KMS-11 (cell line): ENCODE data around the gene ATF7.

Experiments
- H2AFZ ChIP-seq: fragments of 200-600 bp; sonication (generic); 2 replicates; pipeline ENCODE4 v1.6.1; 2016; ENCODE audit warnings: antibody characterized with exemption, mixed run types, low read depth
- H3K27ac ChIP-seq: fragments of 200-600 bp; sonication (generic); 2 replicates; pipeline ENCODE4 v1.6.1; 2016; ENCODE audit warnings: mild to moderate bottlenecking, mixed run types
- H3K27me3 ChIP-seq: fragments of 200-600 bp; sonication (generic); 2 replicates; pipeline ENCODE4 v1.6.1; 2017; ENCODE audit warnings: mild to moderate bottlenecking, low read depth, mixed run types, moderate library complexity; ENCODE audit not compliant: insufficient read depth
- H3K36me3 ChIP-seq: fragments of 200-600 bp; sonication (generic); 2 replicates; pipeline ENCODE4 v1.6.1; 2017; ENCODE audit warnings: mild to moderate bottlenecking, mixed run types; ENCODE audit not compliant: insufficient read depth
- H3K4me1 ChIP-seq: fragments of 200-600 bp; sonication (generic); 2 replicates; pipeline ENCODE4 v1.6.1; 2016; ENCODE audit warnings: mild to moderate bottlenecking, low read depth, mixed run types; ENCODE audit not compliant: poor library complexity, severe bottlenecking
- H3K4me2 ChIP-seq: fragments of 200-600 bp; sonication (generic); 2 replicates; pipeline ENCODE4 v1.7.0; 2016; ENCODE audit warnings: mild to moderate bottlenecking, mixed run types
- H3K4me3 ChIP-seq: fragments of 200-600 bp; sonication (generic); IDR thresholded peaks from 2 replicates; pipeline ENCODE4 v1.6.1; 2017; ENCODE audit warnings: low read depth, low read length, mixed read lengths; ENCODE audit not compliant: insufficient read depth
- H3K79me2 ChIP-seq: fragments of 200-600 bp; sonication (generic); 2 replicates; pipeline ENCODE4 v1.6.1; 2016; ENCODE audit warnings: low read depth, mixed run types; ENCODE audit not compliant: insufficient read depth
- H3K9ac ChIP-seq: fragments of 200-600 bp; sonication (generic); 2 replicates; pipeline ENCODE4 v1.6.1; 2016; ENCODE audit warnings: mild to moderate bottlenecking, mixed run types
- H4K20me1 ChIP-seq: fragments of 200-600 bp; sonication (generic); 2 replicates; pipeline ENCODE4 v1.6.1; 2016; ENCODE audit warnings: mild to moderate bottlenecking, mixed run types; ENCODE audit not compliant: insufficient read depth
- CTCF ChIP-seq: fragments of 200-600 bp; sonication (generic); conservative IDR thresholded peaks from 2 replicates; pipeline ENCODE4 v1.6.1; 2017; ENCODE audit warnings: low read depth, mild to moderate bottlenecking, antibody characterized with exemption, low read length, moderate library complexity, mixed read lengths

ATF7 gene

GRCh38 chr12:53624458-53624857, 1.7 kb downstream of the ATF7 start:
- peaks cover 37% of the 10 kb centered on the region for H3K4me1 ChIP-seq
- H3K36me3 ChIP-seq, result no peaks in the 10 kb centered on the region
- no peak overlapping the region for H3K9ac ChIP-seq
- no peak overlapping the region for H2AFZ ChIP-seq
- peaks cover 57% of the 10 kb centered on the region for H3K79me2 ChIP-seq
- TF ChIP-seq CTCF, result no peak
- no peak overlapping the region for H3K4me3 ChIP-seq
- peak overlapping the region; percentile 91 for H3K4me2 ChIP-seq
- H3K27me3 ChIP-seq, result no peaks in the 10 kb centered on the region
- no peaks in the 10 kb centered on the region for H4K20me1 ChIP-seq
- H3K27ac ChIP-seq, result no peak overlapping the region

GRCh38 chr12:53623548-53624385, 2.4 kb downstream of the ATF7 start:
- Histone ChIP-seq H3K36me3 (no peaks in the 10 kb centered on the region), H3K79me2 (peaks cover 64% of the 10 kb centered on the region), H4K20me1 (no peaks in the 10 kb centered on the region), H3K4me1 (peaks cover 44% of the 10 kb centered on the region), H3K4me2 (peak overlapping the region; percentile 91), H3K9ac (no peak overlapping the region), H3K27ac (no peak overlapping the region), H2AFZ (no peak overlapping the region), H3K4me3 (no peak overlapping the region), H3K27me3 (no peaks in the 10 kb centered on the region)
- TF ChIP-seq CTCF, result no peak

- H3K4me2 ChIP-seq, result no peak overlapping the region
- no peaks in the 10 kb centered on the region for H3K27me3 ChIP-seq
- H3K4me1 ChIP-seq, result peaks cover 55% of the 10 kb centered on the region
- H3K9ac ChIP-seq, result no peak overlapping the region
- peaks cover 73% of the 10 kb centered on the region for H3K79me2 ChIP-seq
- no peak for TF ChIP-seq CTCF
- H2AFZ ChIP-seq, result no peak overlapping the region
- H4K20me1 ChIP-seq, result no peaks in the 10 kb centered on the region
- H3K4me3 ChIP-seq, result no peak overlapping the region
- no peaks in the 10 kb centered on the region for H3K36me3 ChIP-seq
- no peak overlapping the region for H3K27ac ChIP-seq
Observed at GRCh38 chr12:53622724-53623123, 3.5 kb downstream of the ATF7 start.

GRCh38 chr12:53618275-53618674, 7.9 kb downstream of the ATF7 start:
- Histone ChIP-seq H3K4me3 (no peak overlapping the region), H4K20me1 (no peaks in the 10 kb centered on the region), H2AFZ (no peak overlapping the region), H3K4me1 (peaks cover 61% of the 10 kb centered on the region), H3K4me2 (peak overlapping the region; percentile 57), H3K27me3 (no peaks in the 10 kb centered on the region), H3K27ac (peak overlapping the region; percentile 6; the same call in 1 of the 2 replicates), H3K79me2 (peaks cover 66% of the 10 kb centered on the region), H3K9ac (peak overlapping the region; percentile 1; the same call in 1 of the 2 replicates), H3K36me3 (no peaks in the 10 kb centered on the region)
- no peak for TF ChIP-seq CTCF
